ENCODE measurements around the gene ECI2. TPM values are rescaled to one million over a fixed set of nuclear protein-coding genes. Genes with fewer than 3 reads are reported as not detected.

The ECI2 gene
- total RNA-seq, 1 experiment from 2014 or later = 12.9 TPM

GRCh38 chr6:4133941-4134838 lies 1.2 kb downstream of the ECI2 start:
- no peaks in the 10 kb centered on the region for H3K9me3 ChIP-seq (ENCODE audit: low read length)
- no peaks in the 10 kb centered on the region for H3K79me2 ChIP-seq (ENCODE audit: low read length)
- DNase-seq = peak; percentile 42
- H3K27me3 ChIP-seq (ENCODE audit: low read length) = no peaks in the 10 kb centered on the region; the same call in 1 of the 2 replicates
- H3K4me2 ChIP-seq (ENCODE audit: low read depth, low read length, poor library complexity, severe bottlenecking) = peak overlapping the region; percentile 83
- peak overlapping the region; percentile 73 for H3K4me3 ChIP-seq (ENCODE audit: low read length)
- H3K9ac ChIP-seq (ENCODE audit: low read length) = peak overlapping the region; percentile 68
- H3K27ac ChIP-seq (ENCODE audit: low read length) = no peak overlapping the region
- H3K36me3 ChIP-seq (ENCODE audit: insufficient read depth, low read length) = no peaks in the 10 kb centered on the region
- H3K4me1 ChIP-seq (ENCODE audit: low read length) = peaks cover 24% of the 10 kb centered on the region
- no peaks in the 10 kb centered on the region for H4K20me1 ChIP-seq (ENCODE audit: insufficient read depth, low read depth, low read length)
- peak overlapping the region; percentile 97 for H2AFZ ChIP-seq (ENCODE audit: low read length)
- H3K9me2 ChIP-seq (replicated peaks; ENCODE audit: insufficient read depth, low read length) = no peaks in the 10 kb centered on the region

- Histone ChIP-seq H3K79me2 (ENCODE audit: low read length) (no peaks in the 10 kb centered on the region), H2AFZ (ENCODE audit: low read length) (no peak overlapping the region), H3K9ac (ENCODE audit: low read length) (no peak overlapping the region), H3K27ac (ENCODE audit: low read length) (no peak overlapping the region), H3K4me3 (ENCODE audit: low read length) (no peak overlapping the region), H4K20me1 (ENCODE audit: insufficient read depth, low read depth, low read length) (no peaks in the 10 kb centered on the region), H3K4me2 (ENCODE audit: low read depth, low read length, poor library complexity, severe bottlenecking) (no peak overlapping the region), H3K9me3 (ENCODE audit: low read length) (no peaks in the 10 kb centered on the region), H3K4me1 (ENCODE audit: low read length) (peaks cover 12% of the 10 kb centered on the region), H3K27me3 (ENCODE audit: low read length) (no peaks in the 10 kb centered on the region; the same call in 1 of the 2 replicates), H3K36me3 (ENCODE audit: insufficient read depth, low read length) (no peaks in the 10 kb centered on the region), H3K9me2 (replicated peaks; ENCODE audit: insufficient read depth, low read length) (no peaks in the 10 kb centered on the region)
- no peak for DNase-seq
These were observed 4.9 kb downstream of the ECI2 start for GRCh38 chr6:4130357-4130987.

GRCh38 chr6:4129446-4129845 lies 5.9 kb downstream of the ECI2 start:
- H3K36me3 ChIP-seq (ENCODE audit: insufficient read depth, low read length) = no peaks in the 10 kb centered on the region

GRCh38 chr6:4128748-4129147 lies 6.6 kb downstream of the ECI2 start:
- H3K79me2 ChIP-seq (ENCODE audit: low read length) = no peaks in the 10 kb centered on the region
- H3K4me1 ChIP-seq (ENCODE audit: low read length) = no peaks in the 10 kb centered on the region
- no peaks in the 10 kb centered on the region for H3K36me3 ChIP-seq (ENCODE audit: insufficient read depth, low read length)
- H3K9ac ChIP-seq (ENCODE audit: low read length) = no peak overlapping the region
- no peak overlapping the region for H3K4me2 ChIP-seq (ENCODE audit: low read depth, low read length, poor library complexity, severe bottlenecking)
- H3K9me3 ChIP-seq (ENCODE audit: low read length) = no peaks in the 10 kb centered on the region
- no peaks in the 10 kb centered on the region for H4K20me1 ChIP-seq (ENCODE audit: insufficient read depth, low read depth, low read length)
- DNase-seq = no peak
- no peak overlapping the region for H3K27ac ChIP-seq (ENCODE audit: low read length)
- no peak overlapping the region for H3K4me3 ChIP-seq (ENCODE audit: low read length)
- H2AFZ ChIP-seq (ENCODE audit: low read length) = no peak overlapping the region
- H3K27me3 ChIP-seq (ENCODE audit: low read length) = no peaks in the 10 kb centered on the region
- no peaks in the 10 kb centered on the region for H3K9me2 ChIP-seq (replicated peaks; ENCODE audit: insufficient read depth, low read length)

More at GRCh38 chr6:4129446-4129845, 5.9 kb downstream of the ECI2 start:
- DNase-seq = no peak
- Histone ChIP-seq H3K9ac (ENCODE audit: low read length) (no peak overlapping the region), H3K79me2 (ENCODE audit: low read length) (no peaks in the 10 kb centered on the region), H3K27ac (ENCODE audit: low read length) (no peak overlapping the region), H3K9me3 (ENCODE audit: low read length) (no peaks in the 10 kb centered on the region), H4K20me1 (ENCODE audit: insufficient read depth, low read depth, low read length) (no peaks in the 10 kb centered on the region), H3K9me2 (replicated peaks; ENCODE audit: insufficient read depth, low read length) (no peaks in the 10 kb centered on the region), H3K4me1 (ENCODE audit: low read length) (peaks cover 4% of the 10 kb centered on the region), H3K27me3 (ENCODE audit: low read length) (no peaks in the 10 kb centered on the region), H2AFZ (ENCODE audit: low read length) (no peak overlapping the region), H3K4me2 (ENCODE audit: low read depth, low read length, poor library complexity, severe bottlenecking) (no peak overlapping the region), H3K4me3 (ENCODE audit: low read length) (no peak overlapping the region)

- no peak overlapping the region for H3K4me3 ChIP-seq (ENCODE audit: low read length)
- no peak for DNase-seq
- no peak overlapping the region for H3K4me2 ChIP-seq (ENCODE audit: low read depth, low read length, poor library complexity, severe bottlenecking)
- H3K36me3 ChIP-seq (ENCODE audit: insufficient read depth, low read length) = no peaks in the 10 kb centered on the region
- no peaks in the 10 kb centered on the region for H3K9me3 ChIP-seq (ENCODE audit: low read length)
- no peaks in the 10 kb centered on the region for H3K9me2 ChIP-seq (replicated peaks; ENCODE audit: insufficient read depth, low read length)
- H3K9ac ChIP-seq (ENCODE audit: low read length) = no peak overlapping the region
- no peaks in the 10 kb centered on the region for H3K27me3 ChIP-seq (ENCODE audit: low read length)
- H3K27ac ChIP-seq (ENCODE audit: low read length) = no peak overlapping the region
- no peaks in the 10 kb centered on the region for H3K4me1 ChIP-seq (ENCODE audit: low read length)
- H4K20me1 ChIP-seq (ENCODE audit: insufficient read depth, low read depth, low read length) = no peaks in the 10 kb centered on the region
- H3K79me2 ChIP-seq (ENCODE audit: low read length) = no peaks in the 10 kb centered on the region
- H2AFZ ChIP-seq (ENCODE audit: low read length) = no peak overlapping the region
These were observed 7.3 kb downstream of the ECI2 start for GRCh38 chr6:4128072-4128471.

- Histone ChIP-seq H2AFZ (ENCODE audit: low read length) (no peak overlapping the region), H3K9me2 (replicated peaks; ENCODE audit: insufficient read depth, low read length) (no peaks in the 10 kb centered on the region), H3K4me1 (ENCODE audit: low read length) (no peaks in the 10 kb centered on the region), H3K27ac (ENCODE audit: low read length) (no peak overlapping the region), H4K20me1 (ENCODE audit: insufficient read depth, low read depth, low read length) (no peaks in the 10 kb centered on the region), H3K9ac (ENCODE audit: low read length) (no peak overlapping the region), H3K4me2 (ENCODE audit: low read depth, low read length, poor library complexity, severe bottlenecking) (no peak overlapping the region), H3K27me3 (ENCODE audit: low read length) (no peaks in the 10 kb centered on the region), H3K9me3 (ENCODE audit: low read length) (no peaks in the 10 kb centered on the region), H3K4me3 (ENCODE audit: low read length) (no peak overlapping the region), H3K79me2 (ENCODE audit: low read length) (no peaks in the 10 kb centered on the region), H3K36me3 (ENCODE audit: insufficient read depth, low read length) (no peaks in the 10 kb centered on the region)
- DNase-seq = no peak
These were observed 9.2 kb downstream of the ECI2 start for GRCh38 chr6:4125933-4126864.

- Histone ChIP-seq H3K36me3 (ENCODE audit: insufficient read depth, low read length) (no peaks in the 10 kb centered on the region), H3K9me3 (ENCODE audit: low read length) (no peaks in the 10 kb centered on the region), H3K27me3 (ENCODE audit: low read length) (no peaks in the 10 kb centered on the region), H3K9ac (ENCODE audit: low read length) (no peak overlapping the region), H3K79me2 (ENCODE audit: low read length) (no peaks in the 10 kb centered on the region), H3K4me2 (ENCODE audit: low read depth, low read length, poor library complexity, severe bottlenecking) (no peak overlapping the region), H2AFZ (ENCODE audit: low read length) (no peak overlapping the region), H3K9me2 (replicated peaks; ENCODE audit: insufficient read depth, low read length) (no peaks in the 10 kb centered on the region), H3K4me1 (ENCODE audit: low read length) (no peaks in the 10 kb centered on the region), H4K20me1 (ENCODE audit: insufficient read depth, low read depth, low read length) (no peaks in the 10 kb centered on the region), H3K4me3 (ENCODE audit: low read length) (no peak overlapping the region), H3K27ac (ENCODE audit: low read length) (no peak overlapping the region)
- no peak for DNase-seq
These were observed 9.9 kb downstream of the ECI2 start for GRCh38 chr6:4125500-4125899.

- Histone ChIP-seq H3K4me2 (ENCODE audit: low read depth, low read length, poor library complexity, severe bottlenecking) (no peak overlapping the region), H3K9me3 (ENCODE audit: low read length) (no peaks in the 10 kb centered on the region), H3K4me1 (ENCODE audit: low read length) (no peaks in the 10 kb centered on the region), H3K79me2 (ENCODE audit: low read length) (no peaks in the 10 kb centered on the region), H3K27me3 (ENCODE audit: low read length) (no peaks in the 10 kb centered on the region), H3K27ac (ENCODE audit: low read length) (no peak overlapping the region), H3K9me2 (replicated peaks; ENCODE audit: insufficient read depth, low read length) (no peaks in the 10 kb centered on the region), H3K36me3 (ENCODE audit: insufficient read depth, low read length) (no peaks in the 10 kb centered on the region), H4K20me1 (ENCODE audit: insufficient read depth, low read depth, low read length) (no peaks in the 10 kb centered on the region), H3K4me3 (ENCODE audit: low read length) (no peak overlapping the region), H3K9ac (ENCODE audit: low read length) (no peak overlapping the region), H2AFZ (ENCODE audit: low read length) (no peak overlapping the region)
- no peak for DNase-seq
These were observed 11.0 kb downstream of the ECI2 start for GRCh38 chr6:4124351-4124750.

Data from Karpas-422 (cell line).